CD14-positive monocyte (primary cell): ENCODE results near the gene MCMBP. TPM values are rescaled to one million over a fixed set of nuclear protein-coding genes. Genes with fewer than 3 reads are reported as not detected.

Experiments used
- DNase-seq, 3 donors: peaks; one replicate each; pipeline ENCODE4 v3.0.0-alpha.2; 2011 to 2022
- H2AFZ ChIP-seq: 2 replicates; pipeline ENCODE4 v1.6.0; 2012; ENCODE audit warnings: mild to moderate bottlenecking, low read depth, low read length, inconsistent platforms; ENCODE audit not compliant: insufficient read depth, poor library complexity, severe bottlenecking
- H3K27ac ChIP-seq, 2 donors: 1 replicate in 1 of 2; 2 replicates in 1 of 2; pipeline ENCODE4 v1.5.1; 2012 to 2013; ENCODE audit warnings: low read length in 2 of 2, control low read depth in 1 of 2, inconsistent platforms in 1 of 2, low read depth in 1 of 2, mild to moderate bottlenecking in 1 of 2
- H3K27me3 ChIP-seq, 2 donors: one replicate each; pipeline versions ENCODE4 v1.6.0 to v1.6.1; 2011 to 2013; ENCODE audit warnings: low read length in 2 of 2; ENCODE audit not compliant: control insufficient read depth in 2 of 2, insufficient read depth in 2 of 2
- H3K36me3 ChIP-seq, 2 donors: replicated peaks in 1 of 2; 1 replicate in 1 of 2; 2 replicates in 1 of 2; pipeline versions ENCODE4 v1.5.1 to v1.6.1; 2012 to 2013; ENCODE audit warnings: low read length in 2 of 2, control low read depth in 1 of 2, inconsistent platforms in 1 of 2, mild to moderate bottlenecking in 1 of 2; ENCODE audit not compliant: insufficient read depth in 2 of 2, control insufficient read depth in 1 of 2
- H3K4me1 ChIP-seq, 2 donors: 1 replicate in 1 of 2; 2 replicates in 1 of 2; pipeline versions ENCODE4 v1.5.1 to v1.6.1; 2012 to 2013; ENCODE audit warnings: low read length in 2 of 2, control low read depth in 1 of 2, inconsistent platforms in 1 of 2, mild to moderate bottlenecking in 1 of 2, moderate library complexity in 1 of 2; ENCODE audit not compliant: insufficient read depth in 2 of 2, control insufficient read depth in 1 of 2
- H3K4me2 ChIP-seq: replicated peaks from 2 replicates; pipeline ENCODE3; 2012; ENCODE audit warnings: low read length, moderate library complexity, mild to moderate bottlenecking; ENCODE audit not compliant: poor library complexity, severe bottlenecking; ENCODE audit errors: extremely low read depth
- H3K4me3 ChIP-seq, 3 experiments: fragments of 200-600 bp in 1 of 3; sonication (generic) in 1 of 3; replicated peaks in 1 of 3; 1 replicate in 2 of 3; 2 replicates in 1 of 3; pipeline ENCODE4 v1.5.1; 2011 to 2013; ENCODE audit warnings: low read length in 3 of 3, mild to moderate bottlenecking in 3 of 3, control low read depth in 2 of 3, low read depth in 2 of 3, inconsistent platforms in 1 of 3, moderate library complexity in 1 of 3
- H3K79me2 ChIP-seq: 2 replicates; pipeline ENCODE4 v1.6.0; 2012; ENCODE audit warnings: mild to moderate bottlenecking, control low read depth, inconsistent platforms, low read length, moderate library complexity; ENCODE audit not compliant: insufficient read depth
- H3K9ac ChIP-seq: 2 replicates; pipeline ENCODE4 v1.6.0; 2017; ENCODE audit warnings: low read length, mild to moderate bottlenecking; ENCODE audit not compliant: insufficient read depth, poor library complexity, severe bottlenecking
- H3K9me3 ChIP-seq, 2 donors: replicated peaks in 1 of 2; 1 replicate in 1 of 2; 2 replicates in 1 of 2; pipeline versions ENCODE4 v1.5.1 to v1.6.1; 2012 to 2013; ENCODE audit warnings: low read length in 2 of 2, control low read depth in 1 of 2; ENCODE audit not compliant: control insufficient read depth in 1 of 2, insufficient read depth in 1 of 2
- H4K20me1 ChIP-seq: 2 replicates; pipeline ENCODE4 v1.6.0; 2012; ENCODE audit warnings: mild to moderate bottlenecking, low read length, control low read depth, moderate library complexity; ENCODE audit not compliant: insufficient read depth
- H3K27ac Mint-ChIP-seq, 7 donors: one replicate each; pipeline ENCODE4 v1.8.0; 2020; ENCODE audit warnings: mild to moderate bottlenecking in 7 of 7, mixed read lengths in 7 of 7, moderate library complexity in 6 of 7, inconsistent platforms in 2 of 7
- H3K27me3 Mint-ChIP-seq, 3 donors: one replicate each; pipeline ENCODE4 v1.8.0; 2021 to 2022; ENCODE audit warnings: low read depth in 3 of 3, mild to moderate bottlenecking in 3 of 3, mixed read lengths in 3 of 3, moderate library complexity in 3 of 3, inconsistent platforms in 1 of 3
- H3K36me3 Mint-ChIP-seq, 2 donors: one replicate each; pipeline ENCODE4 v1.8.0; 2020; ENCODE audit warnings: mixed read lengths in 2 of 2, inconsistent platforms in 1 of 2, mild to moderate bottlenecking in 1 of 2
- H3K4me1 Mint-ChIP-seq: one replicate; pipeline ENCODE4 v1.8.0; 2020; ENCODE audit warnings: mild to moderate bottlenecking, mixed read lengths
- H3K4me3 Mint-ChIP-seq, 2 donors: one replicate each; pipeline ENCODE4 v1.8.0; 2020; ENCODE audit warnings: mild to moderate bottlenecking in 2 of 2, mixed read lengths in 2 of 2, moderate library complexity in 1 of 2
- H3K9me3 Mint-ChIP-seq, 7 donors: one replicate each; pipeline ENCODE4 v1.8.0; 2020 to 2022; ENCODE audit warnings: mixed read lengths in 7 of 7, mild to moderate bottlenecking in 6 of 7, moderate library complexity in 6 of 7, inconsistent platforms in 2 of 7
- CTCF ChIP-seq: fragments of 200-600 bp; IDR thresholded peaks from one replicate; pipeline ENCODE4 v1.8.0; 2022; ENCODE audit warnings: antibody characterized with exemption, mild to moderate bottlenecking
- WGBS: methylation state at CpG from one replicate; pipeline ENCODE4 v1.1.5; 2013; ENCODE audit warnings: missing lambda C conversion rate; ENCODE audit not compliant: insufficient coverage; 5-methylcytosine and 5-hydroxymethylcytosine counted together
- intact Hi-C, 2 donors: fragments of 100-400 bp; cut with micrococcal nuclease; formaldehyde crosslinking; loops; one replicate each; pipeline versions ENCODE4 v1.15.0 to v1.15.1; 2023
- polyA plus RNA-seq, 3 donors: library from polyadenylated mRNA; depleted of rRNA in 1 of 3; unstranded in 2 of 3; stranded (reverse) in 1 of 3; fragments of 300-500 nt in 2 of 3; fragments of >200 nt in 1 of 3; fragmentation: Illumina TruSeq in 2 of 3; gene quantifications; 1 replicate in 2 of 3; 2 replicates in 1 of 3; pipeline ENCODE4 v1.2.3, GENCODE V29; 2012 to 2021

Gene MCMBP
- polyA plus RNA-seq, 3 donors, result 40.3 to 96.7 (median 75.3) TPM

GRCh38 chr10:119858063-119858462, 14.6 kb downstream of the MCMBP start:
- Mint-ChIP-seq H3K27ac (no peak overlapping the region), H3K4me1 (peaks cover 21% of the 10 kb centered on the region), H3K27me3 (no peaks in the 10 kb centered on the region), H3K36me3 (peaks cover 31 to 47% of the 10 kb centered on the region in 2 donors), H3K4me3 (no peak overlapping the region), H3K9me3 (no peaks in the 10 kb centered on the region)
- no CpG with 5 or more reads among the region's 1 CpG for WGBS
- intact Hi-C loops, result loop anchor here (5.0 to 10.0 kb wide), 2 partner anchors 171 to 173 kb away; no protein-coding TSS in a partner anchor
- Histone ChIP-seq H3K4me2 (no peak overlapping the region), H3K27ac (peak overlapping the region in 1 of 2 donors; percentile 35), H4K20me1 (peaks cover 92% of the 10 kb centered on the region), H3K9ac (no peak overlapping the region), H2AFZ (no peak overlapping the region), H3K9me3 (no peaks in the 10 kb centered on the region), H3K4me3 (no peak overlapping the region), H3K36me3 (peaks cover 42 to 54% of the 10 kb centered on the region in 2 donors), H3K27me3 (no peaks in the 10 kb centered on the region), H3K4me1 (no peaks in the 10 kb centered on the region), H3K79me2 (peaks cover 85% of the 10 kb centered on the region)
- DNase-seq, result no peak
- no peak for TF ChIP-seq CTCF

GRCh38 chr10:119853574-119853973, 19.1 kb downstream of the MCMBP start:
- Mint-ChIP-seq H3K4me1 (peaks cover 20% of the 10 kb centered on the region), H3K27me3 (peaks cover 0 to 2% (median 0%) of the 10 kb centered on the region in 3 donors), H3K9me3 (peaks cover 0 to 5% (median 0%) of the 10 kb centered on the region in 7 donors), H3K4me3 (no peak overlapping the region), H3K27ac (peak overlapping the region in 3 of 7 donors; percentile 50 to 72 (median 70)), H3K36me3 (peaks cover 47 to 65% of the 10 kb centered on the region in 2 donors)
- Histone ChIP-seq H3K9ac (no peak overlapping the region), H3K27me3 (no peaks in the 10 kb centered on the region), H2AFZ (no peak overlapping the region), H3K4me3 (no peak overlapping the region), H3K9me3 (no peaks in the 10 kb centered on the region), H3K36me3 (peaks cover 61 to 76% of the 10 kb centered on the region in 2 donors), H3K4me1 (peaks cover 12 to 21% of the 10 kb centered on the region in 2 donors), H3K27ac (peak overlapping the region in 1 of 2 donors; percentile 11), H4K20me1 (peaks cover 69% of the 10 kb centered on the region), H3K4me2 (no peak overlapping the region), H3K79me2 (peaks cover 66% of the 10 kb centered on the region)
- intact Hi-C loops, result loop anchor here in 1 of 2 donors (10.0 kb wide), 1 partner anchor 169 kb away; no protein-coding TSS in a partner anchor
- 100% methylated on average over 1 of the region's 1 CpG for WGBS
- no peak for DNase-seq
- TF ChIP-seq CTCF, result no peak
